Activated naive CD4-positive, alpha-beta T cell treated with anti-CD3 and anti-CD28 coated beads for 36 hours (primary cell): ENCODE data around the gene CPXM2. TPM values are rescaled to one million over a fixed set of nuclear protein-coding genes. Genes with fewer than 3 reads are reported as not detected.

Experiments used
- CTCF ChIA-PET: fragments of 350-600 bp; sonication (Branson Sonifier 250); formaldehyde crosslinking; loops from one replicate; lab custom pipeline; 2021; ENCODE audit warnings: antibody characterized with exemption; lab: Charles Lee
- DNase-seq: peaks from one replicate; pipeline ENCODE4 v3.0.0-alpha.2; 2020
- H3K27ac Mint-ChIP-seq: one replicate; pipeline ENCODE4 v1.8.0; 2021; ENCODE audit warnings: mild to moderate bottlenecking, mixed read lengths
- H3K27me3 Mint-ChIP-seq: one replicate; pipeline ENCODE4 v1.8.0; 2021; ENCODE audit warnings: low read depth, mixed read lengths
- H3K36me3 Mint-ChIP-seq: one replicate; pipeline ENCODE4 v1.8.0; 2021; ENCODE audit warnings: low read depth, mixed read lengths
- H3K4me1 Mint-ChIP-seq: one replicate; pipeline ENCODE4 v1.8.0; 2021; ENCODE audit warnings: low read depth, mixed read lengths
- H3K4me3 Mint-ChIP-seq: one replicate; pipeline ENCODE4 v1.8.0; 2021; ENCODE audit warnings: mild to moderate bottlenecking, moderate library complexity, mixed read lengths
- H3K9me3 Mint-ChIP-seq: one replicate; pipeline ENCODE4 v1.8.0; 2021; ENCODE audit warnings: mixed read lengths
- intact Hi-C: fragments of 100-400 bp; cut with micrococcal nuclease; formaldehyde crosslinking; loops from one replicate; pipeline ENCODE4 v1.15.1; 2023
- total RNA-seq, 2 experiments: library from RNA; stranded (reverse); gene quantifications; one replicate each; pipeline ENCODE4 v1.2.3, GENCODE V29; 2021

The CPXM2 gene
- total RNA-seq, 2 experiments from 2014 or later = not detected

DNA sequence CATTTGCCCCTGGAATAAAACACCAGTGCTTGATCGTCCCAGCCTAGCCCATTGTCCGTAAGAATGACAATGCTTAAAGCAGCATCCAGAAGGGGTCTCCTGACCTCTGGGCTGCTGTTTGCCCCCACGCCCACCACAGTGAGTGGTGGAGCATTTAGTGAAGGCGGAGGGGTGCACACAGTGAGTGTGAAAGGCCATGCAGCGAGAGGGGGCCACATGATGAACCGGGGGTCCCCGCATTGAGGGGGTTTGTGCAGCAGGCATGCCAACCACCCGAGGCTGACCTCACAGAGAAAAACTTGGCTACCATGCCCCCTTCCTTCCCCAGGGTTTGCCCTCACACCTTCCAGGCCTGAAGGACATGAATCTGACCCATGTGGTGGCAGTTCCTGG lies 28.4 kb downstream of the CPXM2 start:
- no peak for DNase-seq
- no peak overlapping the region for H3K4me3 Mint-ChIP-seq
- no peaks in the 10 kb centered on the region for H3K36me3 Mint-ChIP-seq
- no peaks in the 10 kb centered on the region for H3K9me3 Mint-ChIP-seq
- CTCF ChIA-PET = no interaction called here
- peaks cover 4% of the 10 kb centered on the region for H3K27me3 Mint-ChIP-seq
- no peaks in the 10 kb centered on the region for H3K4me1 Mint-ChIP-seq
- intact Hi-C loops = no loop called here
- no peak overlapping the region for H3K27ac Mint-ChIP-seq

- no peak for DNase-seq
- Mint-ChIP-seq H3K36me3 (no peaks in the 10 kb centered on the region), H3K4me1 (no peaks in the 10 kb centered on the region)
Measured at GRCh38 chr10:123862421-123863182, 29.0 kb downstream of the CPXM2 start.

DNA sequence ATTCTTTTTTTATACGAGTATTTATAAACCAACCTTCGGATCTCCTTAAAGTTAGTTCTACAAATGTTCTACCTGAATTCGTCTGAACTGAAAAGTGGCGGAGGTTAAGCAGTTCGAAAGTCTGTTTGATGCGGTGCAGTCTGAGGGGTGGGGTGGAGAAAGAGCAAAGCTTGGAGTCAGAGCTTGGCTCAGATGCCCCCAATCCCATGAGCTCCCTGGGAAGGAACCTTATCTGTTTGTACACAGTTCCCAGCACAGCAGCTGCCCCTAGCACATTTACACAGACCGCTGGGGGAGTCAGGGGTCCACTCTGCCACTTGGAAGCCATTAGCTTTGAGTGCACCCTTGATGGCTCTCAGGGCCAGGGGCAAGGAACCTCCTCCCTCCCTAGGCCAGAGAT lies 30.8 kb downstream of the CPXM2 start:
- intact Hi-C loops = no loop called here
- DNase-seq = no peak
- CTCF ChIA-PET = no interaction called here
- Mint-ChIP-seq H3K27ac (no peak overlapping the region), H3K9me3 (no peaks in the 10 kb centered on the region), H3K36me3 (no peaks in the 10 kb centered on the region), H3K4me1 (no peaks in the 10 kb centered on the region), H3K27me3 (peaks cover 3% of the 10 kb centered on the region), H3K4me3 (no peak overlapping the region)

More at GRCh38 chr10:123862421-123863182, 29.0 kb downstream of the CPXM2 start:
- intact Hi-C loops = no loop called here
- CTCF ChIA-PET = no interaction called here
- Mint-ChIP-seq H3K4me3 (no peak overlapping the region), H3K9me3 (no peaks in the 10 kb centered on the region), H3K27me3 (peaks cover 4% of the 10 kb centered on the region), H3K27ac (no peak overlapping the region)

- intact Hi-C loops = no loop called here
- Mint-ChIP-seq H3K9me3 (no peaks in the 10 kb centered on the region), H3K27me3 (no peaks in the 10 kb centered on the region), H3K4me1 (no peaks in the 10 kb centered on the region), H3K36me3 (no peaks in the 10 kb centered on the region), H3K4me3 (no peak overlapping the region), H3K27ac (no peak overlapping the region)
- DNase-seq = no peak
- CTCF ChIA-PET = no interaction called here
Measured at GRCh38 chr10:123860209-123860608, 31.4 kb downstream of the CPXM2 start.

DNA sequence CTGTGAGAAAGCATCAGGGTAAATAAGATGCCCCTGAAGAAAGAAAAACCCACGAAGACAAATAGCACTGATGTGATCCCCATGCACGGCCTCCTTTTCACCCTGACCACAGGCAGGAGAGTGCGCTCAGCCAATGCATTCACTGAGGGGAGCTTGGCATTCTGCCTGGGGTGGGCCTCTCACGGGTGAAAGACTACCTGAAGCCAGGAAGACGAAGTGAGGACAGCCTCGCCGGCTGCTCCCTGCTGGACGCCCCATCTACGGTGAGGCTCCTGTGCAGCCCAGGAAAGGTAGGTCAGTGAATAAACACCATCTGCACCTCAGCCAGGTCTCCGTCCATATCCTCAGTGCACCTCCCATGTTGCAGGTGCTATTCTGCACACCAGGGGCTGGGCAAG lies 32.0 kb downstream of the CPXM2 start:
- Mint-ChIP-seq H3K27me3 (no peaks in the 10 kb centered on the region), H3K27ac (no peak overlapping the region), H3K9me3 (no peaks in the 10 kb centered on the region), H3K4me1 (no peaks in the 10 kb centered on the region), H3K36me3 (no peaks in the 10 kb centered on the region), H3K4me3 (no peak overlapping the region)
- no peak for DNase-seq
- CTCF ChIA-PET = no interaction called here
- intact Hi-C loops = no loop called here

GRCh38 chr10:123858907-123859652 lies 32.5 kb downstream of the CPXM2 start:
- H3K27ac Mint-ChIP-seq = no peak overlapping the region
- H3K4me3 Mint-ChIP-seq = no peak overlapping the region
- H3K9me3 Mint-ChIP-seq = no peaks in the 10 kb centered on the region
- CTCF ChIA-PET = interaction anchor here (0.6 to 0.7 kb wide), 2 partner anchors 8 to 278 kb away, joined by 3 to 5 read pairs; no protein-coding TSS in a partner anchor
- H3K4me1 Mint-ChIP-seq = no peaks in the 10 kb centered on the region
- H3K36me3 Mint-ChIP-seq = no peaks in the 10 kb centered on the region
- intact Hi-C loops = no loop called here
- no peaks in the 10 kb centered on the region for H3K27me3 Mint-ChIP-seq
- DNase-seq = no peak

- CTCF ChIA-PET = interaction anchor here (0.6 kb wide), 1 partner anchor 8 kb away, joined by 5 read pairs; no protein-coding TSS in a partner anchor
- no peaks in the 10 kb centered on the region for H3K9me3 Mint-ChIP-seq
Measured at GRCh38 chr10:123858077-123858681, 33.4 kb downstream of the CPXM2 start.

GRCh38 chr10:123857616-123858015 lies 34.0 kb downstream of the CPXM2 start:
- Mint-ChIP-seq H3K27me3 (no peaks in the 10 kb centered on the region), H3K27ac (no peak overlapping the region), H3K9me3 (no peaks in the 10 kb centered on the region), H3K4me3 (no peak overlapping the region), H3K36me3 (no peaks in the 10 kb centered on the region), H3K4me1 (no peaks in the 10 kb centered on the region)
- intact Hi-C loops = no loop called here
- CTCF ChIA-PET = no interaction called here
- DNase-seq = no peak

More at GRCh38 chr10:123858077-123858681, 33.4 kb downstream of the CPXM2 start:
- Mint-ChIP-seq H3K4me3 (no peak overlapping the region), H3K4me1 (no peaks in the 10 kb centered on the region), H3K27me3 (no peaks in the 10 kb centered on the region), H3K36me3 (no peaks in the 10 kb centered on the region), H3K27ac (no peak overlapping the region)
- DNase-seq = no peak
- intact Hi-C loops = no loop called here

DNA sequence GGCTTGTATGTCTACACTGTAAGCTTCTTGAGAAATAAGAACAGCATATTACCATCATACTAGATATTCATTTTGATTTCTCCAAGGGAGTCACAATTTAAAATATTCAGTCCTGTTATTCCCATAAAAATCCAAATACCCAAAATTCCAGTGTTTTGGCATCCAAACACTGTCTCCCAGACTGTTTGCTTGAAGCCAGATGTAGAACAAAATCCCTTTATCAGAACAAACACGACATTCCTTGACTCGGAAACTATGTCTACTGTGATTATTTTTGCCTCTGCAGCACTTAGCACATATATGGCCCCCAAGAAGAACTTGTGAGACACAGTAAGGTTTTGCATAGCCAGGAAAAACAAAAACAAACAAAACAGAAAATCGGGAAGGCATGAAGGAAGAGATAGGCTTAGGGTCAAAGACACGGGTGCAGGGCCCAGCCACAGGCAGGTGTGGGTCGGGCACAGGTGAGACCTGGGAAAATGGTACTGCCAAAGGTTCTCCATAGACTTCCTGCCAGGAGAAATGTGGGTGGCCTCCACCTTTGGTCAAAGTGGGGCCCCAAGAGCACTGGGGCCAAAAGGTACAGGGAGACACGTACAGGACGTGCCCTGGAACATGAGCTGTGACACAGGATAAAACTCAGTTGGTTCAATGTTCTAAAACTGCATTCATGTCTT lies 36.5 kb downstream of the CPXM2 start:
- Mint-ChIP-seq H3K4me1 (no peaks in the 10 kb centered on the region), H3K4me3 (no peak overlapping the region), H3K27me3 (peaks cover 4% of the 10 kb centered on the region), H3K27ac (no peak overlapping the region), H3K36me3 (no peaks in the 10 kb centered on the region), H3K9me3 (no peaks in the 10 kb centered on the region)
- intact Hi-C loops = no loop called here
- DNase-seq = no peak
- CTCF ChIA-PET = interaction anchor here (0.6 kb wide), 1 partner anchor 80 kb away, joined by 3 read pairs; no protein-coding TSS in a partner anchor

GRCh38 chr10:123854498-123854897 lies 37.1 kb downstream of the CPXM2 start:
- H3K4me3 Mint-ChIP-seq = no peak overlapping the region
- peaks cover 4% of the 10 kb centered on the region for H3K27me3 Mint-ChIP-seq
- no peak overlapping the region for H3K27ac Mint-ChIP-seq
- CTCF ChIA-PET = interaction anchor here (0.6 kb wide), 1 partner anchor 79 kb away, joined by 3 read pairs; no protein-coding TSS in a partner anchor
- intact Hi-C loops = no loop called here
- no peaks in the 10 kb centered on the region for H3K9me3 Mint-ChIP-seq
- no peaks in the 10 kb centered on the region for H3K4me1 Mint-ChIP-seq
- H3K36me3 Mint-ChIP-seq = no peaks in the 10 kb centered on the region
- no peak for DNase-seq

GRCh38 chr10:123854003-123854402 lies 37.6 kb downstream of the CPXM2 start:
- Mint-ChIP-seq H3K27me3 (peaks cover 4% of the 10 kb centered on the region), H3K4me1 (no peaks in the 10 kb centered on the region), H3K27ac (no peak overlapping the region), H3K4me3 (no peak overlapping the region), H3K9me3 (no peaks in the 10 kb centered on the region), H3K36me3 (no peaks in the 10 kb centered on the region)
- CTCF ChIA-PET = no interaction called here
- intact Hi-C loops = no loop called here
- DNase-seq = no peak

- intact Hi-C loops = no loop called here
- CTCF ChIA-PET = no interaction called here
- H3K27me3 Mint-ChIP-seq = peaks cover 4% of the 10 kb centered on the region
- H3K4me1 Mint-ChIP-seq = no peaks in the 10 kb centered on the region
- H3K4me3 Mint-ChIP-seq = no peak overlapping the region
- H3K27ac Mint-ChIP-seq = no peak overlapping the region
- no peak for DNase-seq
- H3K9me3 Mint-ChIP-seq = no peaks in the 10 kb centered on the region
- no peaks in the 10 kb centered on the region for H3K36me3 Mint-ChIP-seq
Measured at GRCh38 chr10:123852411-123852951, 39.1 kb downstream of the CPXM2 start.
